Glutamatergic neuron (in vitro differentiated cells): Measurements from ENCODE around the gene ZNF346. TPM values are rescaled to one million over a fixed set of nuclear protein-coding genes. Genes with fewer than 3 reads are reported as not detected.

ENCODE experiments used
- DNase-seq: peaks from one replicate; pipeline ENCODE4 v3.0.0; 2022
- H3K27ac Mint-ChIP-seq: one replicate; pipeline ENCODE4 v1.8.0; 2020; ENCODE audit warnings: mild to moderate bottlenecking, mixed read lengths, inconsistent platforms; ENCODE audit not compliant: unreplicated experiment
- H3K27me3 Mint-ChIP-seq: one replicate; pipeline ENCODE4 v1.8.0; 2020; ENCODE audit warnings: mild to moderate bottlenecking, moderate library complexity, mixed read lengths, inconsistent platforms; ENCODE audit not compliant: unreplicated experiment
- H3K36me3 Mint-ChIP-seq: one replicate; pipeline ENCODE4 v1.8.0; 2020; ENCODE audit warnings: mild to moderate bottlenecking, mixed read lengths, inconsistent platforms; ENCODE audit not compliant: unreplicated experiment
- H3K4me1 Mint-ChIP-seq: one replicate; pipeline ENCODE4 v1.8.0; 2020; ENCODE audit warnings: mild to moderate bottlenecking, low read depth, mixed read lengths, inconsistent platforms; ENCODE audit not compliant: unreplicated experiment
- H3K4me3 Mint-ChIP-seq: one replicate; pipeline ENCODE4 v1.8.0; 2020; ENCODE audit warnings: mild to moderate bottlenecking, mixed read lengths, inconsistent platforms; ENCODE audit not compliant: unreplicated experiment
- H3K9me3 Mint-ChIP-seq: one replicate; pipeline ENCODE4 v1.8.0; 2020; ENCODE audit warnings: mild to moderate bottlenecking, moderate library complexity, mixed read lengths, inconsistent platforms; ENCODE audit not compliant: unreplicated experiment
- CTCF ChIP-seq: fragments of 200-600 bp; sonication (generic); IDR thresholded peaks from one replicate; pipeline ENCODE4 v1.5.0; 2021; ENCODE audit not compliant: partially characterized antibody, unreplicated experiment
- total RNA-seq: library from RNA; stranded (reverse); fragmentation: NEBNext Ultra II Directional; extraction: Animal tissue kit (Norgen Biotek cat#: 25700); gene quantifications from one replicate; pipeline ENCODE4 v1.2.1, GENCODE V29; 2021; ENCODE audit not compliant: unreplicated experiment

Gene ZNF346
- total RNA-seq, 1 donor from 2014 or later: 18.2 TPM

- Mint-ChIP-seq H3K27me3 (peaks cover 1% of the 10 kb centered on the region), H3K4me3 (peak overlapping the region; percentile 57), H3K9me3 (peaks cover 6% of the 10 kb centered on the region), H3K27ac (no peak overlapping the region), H3K36me3 (no peaks in the 10 kb centered on the region), H3K4me1 (peaks cover 15% of the 10 kb centered on the region)
- TF ChIP-seq CTCF: no peak
- no peak for DNase-seq
Measured at GRCh38 chr5:177003649-177004048, 18.8 kb upstream of the ZNF346 start.

GRCh38 chr5:177004961-177005360, 17.5 kb upstream of the ZNF346 start:
- DNase-seq: no peak
- H3K36me3 Mint-ChIP-seq: no peaks in the 10 kb centered on the region
- peak overlapping the region; percentile 90 for H3K4me3 Mint-ChIP-seq
- peaks cover 6% of the 10 kb centered on the region for H3K9me3 Mint-ChIP-seq
- no peak for TF ChIP-seq CTCF
- no peak overlapping the region for H3K27ac Mint-ChIP-seq
- peaks cover 15% of the 10 kb centered on the region for H3K4me1 Mint-ChIP-seq
- H3K27me3 Mint-ChIP-seq: peaks cover 1% of the 10 kb centered on the region

- Mint-ChIP-seq H3K9me3 (peaks cover 6% of the 10 kb centered on the region), H3K36me3 (no peaks in the 10 kb centered on the region), H3K27me3 (peaks cover 1% of the 10 kb centered on the region), H3K27ac (peak overlapping the region; percentile 88), H3K4me3 (peak overlapping the region; percentile 90), H3K4me1 (peaks cover 15% of the 10 kb centered on the region)
- DNase-seq: peak; percentile 77
- TF ChIP-seq CTCF: no peak
Measured at GRCh38 chr5:177005619-177006264, 16.8 kb upstream of the ZNF346 start.

GRCh38 chr5:177006265-177006972, 16.1 kb upstream of the ZNF346 start, which contains the start of gene UIMC1:
Gene UIMC1, minus strand, starts transcription at chr5:177006779. Its CDS starts 24,164 bp downstream, at chr5:176982615.
- no peak for TF ChIP-seq CTCF
- Mint-ChIP-seq H3K4me1 (peaks cover 15% of the 10 kb centered on the region), H3K9me3 (peaks cover 6% of the 10 kb centered on the region), H3K36me3 (no peaks in the 10 kb centered on the region), H3K4me3 (peak within 1 kb of the TSS; percentile 90), H3K27ac (peak within 1 kb of the TSS; percentile 88), H3K27me3 (peaks cover 1% of the 10 kb centered on the region)
- DNase-seq: peak; percentile 96

GRCh38 chr5:177008716-177009115, 13.8 kb upstream of the ZNF346 start:
- Mint-ChIP-seq H3K27me3 (peaks cover 1% of the 10 kb centered on the region), H3K27ac (no peak overlapping the region), H3K9me3 (peaks cover 6% of the 10 kb centered on the region), H3K4me3 (no peak overlapping the region), H3K36me3 (no peaks in the 10 kb centered on the region), H3K4me1 (peaks cover 12% of the 10 kb centered on the region)
- no peak for DNase-seq
- TF ChIP-seq CTCF: no peak
